Superior temporal gyrus (tissue), 1 donor: ENCODE measurements around the gene CLK4.

Experiments used
- DNase-seq: peaks from one replicate; pipeline ENCODE4 v3.0.0-alpha.2; 2016; ENCODE audit errors: extremely low spot score

The CLK4 gene

GRCh38 chr5:178587763-178588611, 38.9 kb downstream of the CLK4 start:
- no peak for DNase-seq

GRCh38 chr5:178586396-178586795, 40.5 kb downstream of the CLK4 start:
- no peak for DNase-seq

- DNase-seq: peak; percentile 38
Measured at GRCh38 chr5:178585421-178585820, 41.4 kb downstream of the CLK4 start.

GRCh38 chr5:178583279-178583678, 43.6 kb downstream of the CLK4 start:
- no peak for DNase-seq

- no peak for DNase-seq
Measured at GRCh38 chr5:178582291-178582690, 44.6 kb downstream of the CLK4 start.

GRCh38 chr5:178581621-178582020, 45.2 kb downstream of the CLK4 start:
- DNase-seq: no peak

GRCh38 chr5:178580271-178580955, 46.4 kb downstream of the CLK4 start:
- DNase-seq: no peak

GRCh38 chr5:178577944-178578343, 48.9 kb downstream of the CLK4 start:
- no peak for DNase-seq

GRCh38 chr5:178577376-178577839, 49.4 kb downstream of the CLK4 start:
- DNase-seq: no peak

- no peak for DNase-seq
Measured at GRCh38 chr5:178576591-178577351, 50.1 kb downstream of the CLK4 start.

GRCh38 chr5:178573216-178573615, 53.6 kb downstream of the CLK4 start:
- DNase-seq: no peak

GRCh38 chr5:178572617-178573016, 54.2 kb downstream of the CLK4 start:
- DNase-seq: no peak

- DNase-seq: no peak
Measured at GRCh38 chr5:178569485-178569884, 57.4 kb downstream of the CLK4 start.

- DNase-seq: no peak
Measured at GRCh38 chr5:178564811-178565550, 61.9 kb downstream of the CLK4 start.

GRCh38 chr5:178564397-178564796, 62.5 kb downstream of the CLK4 start:
- no peak for DNase-seq

GRCh38 chr5:178563621-178564020, 63.2 kb downstream of the CLK4 start:
- DNase-seq: no peak

- no peak for DNase-seq
Measured at GRCh38 chr5:178561746-178562264, 65.0 kb downstream of the CLK4 start.

GRCh38 chr5:178560911-178561310, 65.9 kb downstream of the CLK4 start:
- DNase-seq: no peak

GRCh38 chr5:178557416-178557815, 69.4 kb downstream of the CLK4 start:
- DNase-seq: no peak

GRCh38 chr5:178555771-178556211, 71.1 kb downstream of the CLK4 start:
- DNase-seq: no peak

- no peak for DNase-seq
Measured at GRCh38 chr5:178555005-178555404, 71.8 kb downstream of the CLK4 start.
